Colonic mucosa (tissue), 4 donors: ENCODE results near the gene OLIG3. TPM values are rescaled to one million over a fixed set of nuclear protein-coding genes. Genes with fewer than 3 reads are reported as not detected.

Source experiments
- DNase-seq: peaks from one replicate; pipeline ENCODE4 v3.0.0-alpha.2; 2020
- H3K27ac ChIP-seq: fragments of 200-600 bp; one replicate; pipeline ENCODE4 v1.8.0; 2021
- H3K27me3 ChIP-seq: fragments of 200-600 bp; one replicate; pipeline ENCODE4 v1.8.0; 2021
- H3K36me3 ChIP-seq: fragments of 200-600 bp; one replicate; pipeline ENCODE4 v1.8.0; 2021
- H3K4me1 ChIP-seq: fragments of 200-600 bp; one replicate; pipeline ENCODE4 v1.8.0; 2021; ENCODE audit warnings: mild to moderate bottlenecking
- H3K4me3 ChIP-seq: fragments of 200-600 bp; one replicate; pipeline ENCODE4 v1.8.0; 2021
- H3K9ac ChIP-seq, 2 donors: one replicate each; pipeline ENCODE4 v1.7.0; 2013; ENCODE audit warnings: control low read depth in 2 of 2, low read depth in 2 of 2, low read length in 2 of 2
- H3K9me3 ChIP-seq: fragments of 200-600 bp; one replicate; pipeline ENCODE4 v1.8.0; 2021
- CTCF ChIP-seq: fragments of 200-600 bp; IDR thresholded peaks from one replicate; pipeline ENCODE4 v1.8.0; 2022; ENCODE audit warnings: antibody characterized with exemption, mild to moderate bottlenecking
- intact Hi-C: fragments of 100-400 bp; cut with DNase I; formaldehyde crosslinking; loops from one replicate; pipeline ENCODE4 v1.14.1; 2022
- total RNA-seq, 2 donors: library from RNA; stranded (reverse); fragmentation: NEBNext Ultra II Directional in 1 of 2; extraction: Animal tissue kit (Norgen Biotek cat#: 25700) in 1 of 2; gene quantifications; one replicate each; pipeline ENCODE4 v1.2.1, GENCODE V29; 2021
- donor health status: healthy.
- donor health status: DM: no; HTN: no; CAD: no.
- donor health status: DM: no; HTN: no; CAD: no.

Gene OLIG3
- total RNA-seq, 2 donors from 2014 or later, result not detected

GRCh38 chr6:137487181-137487868, 6.9 kb downstream of the OLIG3 start:
- Histone ChIP-seq H3K4me1 (no peaks in the 10 kb centered on the region), H3K4me3 (no peak overlapping the region), H3K9ac (no peak overlapping the region), H3K27me3 (peaks cover 76% of the 10 kb centered on the region), H3K9me3 (no peaks in the 10 kb centered on the region), H3K27ac (no peak overlapping the region), H3K36me3 (no peaks in the 10 kb centered on the region)
- intact Hi-C loops, result no loop called here
- TF ChIP-seq CTCF, result no peak
- no peak for DNase-seq

DNA sequence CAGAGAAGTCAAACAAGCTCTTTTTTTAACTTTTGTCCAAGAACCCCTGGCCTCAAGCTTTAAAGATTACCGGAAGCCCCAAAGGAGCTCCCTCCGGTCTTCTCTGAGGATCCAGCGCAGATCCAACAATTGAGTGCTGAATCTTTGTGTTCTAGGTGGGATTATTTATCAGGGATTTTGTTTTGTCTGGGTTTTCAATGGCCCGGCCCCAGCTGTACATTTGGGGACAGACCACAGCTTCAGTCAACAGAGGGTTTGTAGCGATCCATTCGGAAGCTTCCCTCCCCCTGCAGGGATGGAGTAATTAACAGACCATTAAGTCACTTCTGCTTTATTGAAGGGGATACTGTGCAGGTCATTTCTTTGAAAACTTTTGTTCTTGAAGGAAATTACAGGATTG, 7.8 kb downstream of the OLIG3 start:
- Histone ChIP-seq H3K36me3 (no peaks in the 10 kb centered on the region), H3K4me1 (no peaks in the 10 kb centered on the region), H3K27ac (no peak overlapping the region), H3K9me3 (no peaks in the 10 kb centered on the region), H3K4me3 (no peak overlapping the region), H3K9ac (no peak overlapping the region), H3K27me3 (peaks cover 68% of the 10 kb centered on the region)
- no peak for TF ChIP-seq CTCF
- intact Hi-C loops, result no loop called here
- DNase-seq, result no peak

- no peaks in the 10 kb centered on the region for H3K9me3 ChIP-seq
- intact Hi-C loops, result no loop called here
- TF ChIP-seq CTCF, result no peak
- DNase-seq, result no peak
- peaks cover 9% of the 10 kb centered on the region for H3K27me3 ChIP-seq
- H3K36me3 ChIP-seq, result no peaks in the 10 kb centered on the region
- H3K9ac ChIP-seq, result no peak overlapping the region
- no peaks in the 10 kb centered on the region for H3K4me1 ChIP-seq
- no peak overlapping the region for H3K4me3 ChIP-seq
- no peak overlapping the region for H3K27ac ChIP-seq
Measured at GRCh38 chr6:137480431-137480830, 13.8 kb downstream of the OLIG3 start.

DNA sequence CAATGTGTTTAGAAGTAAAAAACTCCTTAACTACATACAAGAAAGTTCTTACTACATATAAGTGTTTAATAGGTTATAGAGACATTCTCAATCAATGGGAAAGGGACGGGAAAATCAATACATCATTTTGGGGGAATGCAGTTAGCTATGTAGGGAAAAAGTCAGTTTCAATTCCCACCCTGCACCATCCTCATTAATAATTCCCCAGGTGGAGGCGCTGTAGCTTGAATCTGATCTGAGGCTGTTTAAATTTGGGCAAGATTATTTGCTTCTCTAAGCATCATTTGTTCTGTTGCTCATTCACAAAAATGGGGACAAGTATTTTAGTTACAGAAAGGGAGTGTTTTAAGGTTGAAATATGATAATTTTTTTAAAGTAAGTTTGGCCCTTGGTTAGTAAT, 19.1 kb downstream of the OLIG3 start:
- Histone ChIP-seq H3K27ac (no peak overlapping the region), H3K9me3 (no peaks in the 10 kb centered on the region), H3K36me3 (no peaks in the 10 kb centered on the region), H3K4me1 (no peaks in the 10 kb centered on the region), H3K4me3 (no peak overlapping the region), H3K27me3 (no peaks in the 10 kb centered on the region), H3K9ac (no peak overlapping the region)
- no peak for TF ChIP-seq CTCF
- intact Hi-C loops, result no loop called here
- DNase-seq, result no peak

DNA sequence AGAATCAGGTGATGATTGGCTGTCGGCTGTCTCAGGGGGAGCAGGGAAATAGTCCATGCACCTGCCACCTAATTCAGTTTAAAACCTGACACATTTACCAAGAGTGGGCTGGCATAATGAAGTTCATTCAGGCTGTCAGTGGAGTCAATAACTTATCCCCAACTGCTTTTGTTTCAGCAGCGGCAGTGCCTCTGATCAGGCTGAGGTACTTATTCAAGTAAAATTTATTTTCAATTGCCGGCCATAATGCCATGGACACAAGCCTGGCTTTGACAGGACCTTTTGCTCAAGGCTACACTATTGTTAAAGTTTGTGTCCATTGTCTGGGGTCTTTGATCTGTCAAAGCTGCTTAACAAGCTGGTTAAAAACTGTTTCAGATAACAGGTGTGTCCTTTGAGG, 20.6 kb downstream of the OLIG3 start:
- H3K36me3 ChIP-seq, result no peaks in the 10 kb centered on the region
- no peak for DNase-seq
- no peak overlapping the region for H3K9ac ChIP-seq
- no peaks in the 10 kb centered on the region for H3K27me3 ChIP-seq
- no peaks in the 10 kb centered on the region for H3K9me3 ChIP-seq
- no peak overlapping the region for H3K4me3 ChIP-seq
- no peaks in the 10 kb centered on the region for H3K4me1 ChIP-seq
- TF ChIP-seq CTCF, result no peak
- H3K27ac ChIP-seq, result no peak overlapping the region
- intact Hi-C loops, result no loop called here
